Suprapubic skin (tissue), 4 donors: ENCODE results near the gene METTL15. TPM values are rescaled to one million over a fixed set of nuclear protein-coding genes. Genes with fewer than 3 reads are reported as not detected.
"Not testable (repeated sequence)": the region's sequence is repeated elsewhere in the genome, so short reads cannot be mapped to it uniquely, and the experiment has no call there.

Source experiments
- DNase-seq, 2 donors: peaks; one replicate each; pipeline ENCODE4 v3.0.0-alpha.2; 2019; ENCODE audit warnings: low spot score in 2 of 2
- H3K27ac ChIP-seq: fragments of 200-600 bp; sonication (generic); one replicate; pipeline ENCODE4 v1.5.1; 2019
- H3K27me3 ChIP-seq: fragments of 200-600 bp; sonication (generic); one replicate; pipeline ENCODE4 v1.5.1; 2019
- H3K36me3 ChIP-seq: fragments of 200-600 bp; sonication (generic); one replicate; pipeline ENCODE4 v1.5.1; 2019
- H3K4me1 ChIP-seq: fragments of 200-600 bp; sonication (generic); one replicate; pipeline ENCODE4 v1.5.1; 2019
- H3K4me3 ChIP-seq: fragments of 200-600 bp; sonication (generic); one replicate; pipeline ENCODE4 v1.5.1; 2019; ENCODE audit warnings: mild to moderate bottlenecking
- H3K9me3 ChIP-seq: fragments of 200-600 bp; sonication (generic); one replicate; pipeline ENCODE4 v1.5.1; 2019
- EP300 ChIP-seq: sonication (generic); formaldehyde crosslinking; IDR thresholded peaks from one replicate; pipeline ENCODE4 v1.6.1; 2017; ENCODE audit warnings: antibody characterized with exemption
- POLR2A ChIP-seq, 2 donors: fragments of 450-650 bp; IDR thresholded peaks; one replicate each; pipeline ENCODE4 v1.6.1; 2017; ENCODE audit warnings: antibody characterized with exemption in 2 of 2, mild to moderate bottlenecking in 2 of 2, moderate library complexity in 2 of 2
- POLR2AphosphoS5 ChIP-seq, 3 donors: sonication (generic); formaldehyde crosslinking; IDR thresholded peaks; one replicate each; pipeline ENCODE4 v1.6.1; 2017; ENCODE audit warnings: antibody characterized with exemption in 3 of 3
- WGBS: methylation state at CpG from one replicate; pipeline ENCODE4 v1.1.5; 2018; 5-methylcytosine and 5-hydroxymethylcytosine counted together
- total RNA-seq, 4 donors: library from RNA; depleted of rRNA; stranded (reverse); fragments of >200 nt; gene quantifications; one replicate each; pipeline ENCODE4 v1.1.0, GENCODE V29; 2016
- TF ChIP-seq, protein P1 (sequence below), 2 donors: fragments of 200-600 bp in 1 of 2; fragments of 450-650 bp in 1 of 2; sonication (generic) in 1 of 2; IDR thresholded peaks; one replicate each; pipeline ENCODE4 v1.5.1; 2016 to 2019; ENCODE audit warnings: antibody characterized with exemption in 2 of 2, mild to moderate bottlenecking in 1 of 2, moderate library complexity in 1 of 2

The METTL15 gene
- total RNA-seq, 4 donors from 2014 or later = 6.4 to 16.1 (median 10.2) TPM

DNA sequence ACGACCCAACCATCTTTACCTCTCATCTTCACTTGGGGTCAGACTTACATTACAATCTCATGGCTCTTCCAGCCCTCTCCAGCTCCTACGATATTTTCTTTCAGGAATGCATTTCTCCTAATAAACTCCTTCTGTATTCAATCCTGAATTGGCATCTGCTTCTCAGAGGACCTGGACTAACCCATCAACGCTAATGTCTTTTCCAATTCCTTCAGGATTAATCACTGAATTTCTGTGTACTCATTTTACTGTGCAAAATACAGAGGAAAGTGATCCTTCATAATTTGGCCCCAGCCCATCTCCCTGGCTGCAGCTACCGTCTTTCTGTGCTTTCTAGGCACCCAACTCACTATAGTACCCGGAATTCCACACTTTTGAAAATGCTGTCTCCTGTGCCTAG, 239.2 kb downstream of the METTL15 start:
- H3K27ac ChIP-seq = no peak overlapping the region
- no peaks in the 10 kb centered on the region for H3K36me3 ChIP-seq
- H3K4me3 ChIP-seq = no peak overlapping the region
- 68% methylated on average over 5 of the region's 5 CpGs for WGBS
- TF ChIP-seq POLR2A (IDR thresholded peaks at IDR 0.05) (no peak), POLR2AphosphoS5 (IDR thresholded peaks at IDR 0.05) (no peak), EP300 (no peak)
- TF ChIP-seq, protein P1, sequence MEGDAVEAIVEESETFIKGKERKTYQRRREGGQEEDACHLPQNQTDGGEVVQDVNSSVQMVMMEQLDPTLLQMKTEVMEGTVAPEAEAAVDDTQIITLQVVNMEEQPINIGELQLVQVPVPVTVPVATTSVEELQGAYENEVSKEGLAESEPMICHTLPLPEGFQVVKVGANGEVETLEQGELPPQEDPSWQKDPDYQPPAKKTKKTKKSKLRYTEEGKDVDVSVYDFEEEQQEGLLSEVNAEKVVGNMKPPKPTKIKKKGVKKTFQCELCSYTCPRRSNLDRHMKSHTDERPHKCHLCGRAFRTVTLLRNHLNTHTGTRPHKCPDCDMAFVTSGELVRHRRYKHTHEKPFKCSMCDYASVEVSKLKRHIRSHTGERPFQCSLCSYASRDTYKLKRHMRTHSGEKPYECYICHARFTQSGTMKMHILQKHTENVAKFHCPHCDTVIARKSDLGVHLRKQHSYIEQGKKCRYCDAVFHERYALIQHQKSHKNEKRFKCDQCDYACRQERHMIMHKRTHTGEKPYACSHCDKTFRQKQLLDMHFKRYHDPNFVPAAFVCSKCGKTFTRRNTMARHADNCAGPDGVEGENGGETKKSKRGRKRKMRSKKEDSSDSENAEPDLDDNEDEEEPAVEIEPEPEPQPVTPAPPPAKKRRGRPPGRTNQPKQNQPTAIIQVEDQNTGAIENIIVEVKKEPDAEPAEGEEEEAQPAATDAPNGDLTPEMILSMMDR (IDR thresholded peaks at IDR 0.05) = no peak
- H3K9me3 ChIP-seq = no peaks in the 10 kb centered on the region
- no peak for DNase-seq
- no peaks in the 10 kb centered on the region for H3K27me3 ChIP-seq
- no peaks in the 10 kb centered on the region for H3K4me1 ChIP-seq

DNA sequence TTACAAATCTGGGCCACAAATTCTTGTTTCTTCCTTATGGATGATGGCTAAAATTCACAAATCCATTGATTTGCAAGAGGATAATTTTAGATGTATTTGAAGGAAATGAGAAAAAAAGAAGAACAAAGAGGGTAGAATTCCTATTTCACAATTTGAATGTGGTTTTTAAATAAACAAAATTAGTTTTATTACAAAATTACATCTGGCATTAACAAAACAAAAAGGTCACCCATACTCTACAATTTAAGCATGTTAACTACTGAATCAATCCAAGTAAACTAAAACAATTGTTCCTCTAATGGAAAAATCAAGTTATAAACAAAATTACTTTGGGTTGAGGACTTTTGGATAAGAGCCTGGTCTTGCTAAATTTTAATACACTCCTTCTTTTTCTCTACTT, 242.0 kb downstream of the METTL15 start:
- no peak for TF ChIP-seq POLR2A (IDR thresholded peaks at IDR 0.05)
- no peak for TF ChIP-seq EP300
- no peak for TF ChIP-seq POLR2AphosphoS5 (IDR thresholded peaks at IDR 0.05)
- no peak for DNase-seq
- H3K27ac ChIP-seq = no peak overlapping the region
- no peaks in the 10 kb centered on the region for H3K9me3 ChIP-seq
- no peaks in the 10 kb centered on the region for H3K4me1 ChIP-seq
- H3K27me3 ChIP-seq = no peaks in the 10 kb centered on the region
- no peak overlapping the region for H3K4me3 ChIP-seq
- no peaks in the 10 kb centered on the region for H3K36me3 ChIP-seq

DNA sequence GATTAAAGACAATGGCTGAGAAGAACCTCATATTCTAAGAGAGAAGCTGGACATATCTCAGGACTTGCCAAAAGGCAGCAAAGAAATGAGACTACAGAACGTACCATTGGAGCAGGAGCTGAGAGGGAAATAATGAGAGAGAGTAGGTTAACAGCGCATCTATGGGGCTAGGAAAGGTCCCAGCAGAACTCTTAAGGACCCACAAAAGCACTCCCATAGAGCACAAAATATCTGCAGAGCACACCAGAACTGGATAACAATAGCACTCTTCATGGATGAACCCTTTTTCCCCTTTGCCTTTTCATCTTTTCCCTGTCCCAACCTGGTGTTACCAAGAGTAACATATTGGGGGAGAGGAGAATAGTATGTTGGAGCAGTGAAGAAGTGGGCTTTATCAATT, 245.8 kb downstream of the METTL15 start:
- no peak overlapping the region for H3K4me3 ChIP-seq
- H3K27ac ChIP-seq = no peak overlapping the region
- WGBS = 96% methylated on average over 2 of the region's 2 CpGs
- no peaks in the 10 kb centered on the region for H3K9me3 ChIP-seq
- no peaks in the 10 kb centered on the region for H3K36me3 ChIP-seq
- no peaks in the 10 kb centered on the region for H3K4me1 ChIP-seq
- no peaks in the 10 kb centered on the region for H3K27me3 ChIP-seq
- TF ChIP-seq EP300 = no peak
- no peak for TF ChIP-seq POLR2A (IDR thresholded peaks at IDR 0.05)
- TF ChIP-seq, protein P1 (IDR thresholded peaks at IDR 0.05) = no peak
- no peak for TF ChIP-seq POLR2AphosphoS5 (IDR thresholded peaks at IDR 0.05)
- DNase-seq = no peak

DNA sequence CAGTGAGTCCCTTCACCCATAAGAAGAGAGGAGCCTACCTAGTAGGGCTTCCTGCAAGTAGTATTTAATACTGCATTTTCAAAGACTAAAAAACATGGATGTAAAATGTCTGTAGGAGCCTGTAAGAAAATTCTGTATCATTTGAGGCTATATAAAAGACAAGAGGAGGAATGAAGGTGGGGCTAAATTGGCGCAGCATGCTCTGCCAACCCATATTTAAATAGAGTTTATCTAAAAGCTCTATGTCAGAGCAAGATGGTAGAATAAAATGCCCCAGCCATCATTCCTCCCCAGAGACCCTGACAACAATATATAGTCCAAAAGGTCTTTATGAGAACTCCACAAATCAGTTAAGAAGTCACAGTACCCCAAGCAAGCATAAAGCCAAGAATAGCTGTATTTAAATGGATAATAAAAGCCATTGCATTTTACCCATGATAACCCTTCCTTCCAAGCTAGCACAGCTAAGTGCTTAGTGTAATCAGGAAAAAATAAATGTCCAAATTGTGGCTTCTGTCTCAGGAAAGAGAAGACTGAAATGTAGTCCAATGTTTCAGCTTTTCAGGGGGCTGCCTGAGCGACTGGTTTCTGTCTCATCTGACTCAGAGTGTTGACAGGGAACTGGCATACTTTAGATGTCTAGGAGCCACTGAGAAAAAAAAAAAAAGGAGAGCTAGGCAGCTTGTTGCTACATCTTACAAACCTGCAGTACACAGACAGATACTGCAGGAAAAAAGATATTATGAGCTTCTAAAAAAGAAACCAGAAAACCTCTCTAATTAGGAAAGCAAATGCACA, 258.6 kb downstream of the METTL15 start:
- Histone ChIP-seq H3K9me3 (peaks cover 9% of the 10 kb centered on the region), H3K4me1 (no peaks in the 10 kb centered on the region), H3K27ac (no peak overlapping the region), H3K36me3 (no peaks in the 10 kb centered on the region), H3K4me3 (no peak overlapping the region), H3K27me3 (no peaks in the 10 kb centered on the region)
- no peak for DNase-seq
- WGBS = 61% methylated on average over 2 of the region's 2 CpGs
- no peak for TF ChIP-seq POLR2A (IDR thresholded peaks at IDR 0.05)
- TF ChIP-seq POLR2AphosphoS5 (IDR thresholded peaks at IDR 0.05) = no peak
- TF ChIP-seq, protein P1 (IDR thresholded peaks at IDR 0.05) = no peak
- TF ChIP-seq EP300 = no peak

DNA sequence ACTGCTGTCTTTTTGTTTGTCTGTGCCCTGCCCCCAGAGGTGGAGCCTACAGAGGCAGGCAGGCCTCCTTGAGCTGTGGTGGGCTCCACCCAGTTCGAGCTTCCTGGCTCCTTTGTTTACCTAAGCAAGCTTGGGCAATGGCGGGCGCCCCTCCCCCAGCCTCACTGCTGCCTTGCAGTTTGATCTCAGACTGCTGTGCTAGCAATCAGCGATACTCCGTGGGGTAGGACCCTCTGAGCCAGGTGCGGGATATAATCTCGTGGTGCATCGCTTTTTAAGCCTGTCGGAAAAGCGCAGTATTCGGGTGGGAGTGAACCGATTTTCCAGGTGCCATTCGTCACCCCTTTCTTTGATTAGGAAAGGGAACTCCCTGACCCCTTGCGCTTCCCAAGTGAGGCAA, 269.9 kb downstream of the METTL15 start:
- not testable (repeated sequence) for H3K9me3 ChIP-seq, DNase-seq, H3K4me3 ChIP-seq, H3K27me3 ChIP-seq, H3K36me3 ChIP-seq, H3K4me1 ChIP-seq, H3K27ac ChIP-seq
- 90% methylated on average over 14 of the region's 14 CpGs for WGBS

Other genes with a start within 250 kb of the METTL15 start
- 1 to 10 TPM; 2.9 to 6.6 (median 4.2) TPM for gene KIF18A, start 232 bp upstream of the METTL15 start, total RNA-seq